PC-3 (cell line): ENCODE measurements around the gene HES1. TPM values are rescaled to one million over a fixed set of nuclear protein-coding genes. Genes with fewer than 3 reads are reported as not detected.
A peak's percentile ranks its signal among the peaks of the same experiment; 100 is the strongest.
"Not testable (repeated sequence)": the region's sequence is repeated elsewhere in the genome, so short reads cannot be mapped to it uniquely, and the experiment has no call there.

Source experiments
- ATAC-seq: fragments of 200-7000 bp; cut with Tn5 transposase; 2 replicates; pipeline ENCODE4 v1.9.1; 2020; ENCODE audit warnings: mild to moderate bottlenecking, moderate library complexity
- BruUV-seq: library from RNA; stranded (reverse); fragments of 400-500 nt; replicated peaks from 2 replicates; lab custom pipeline; 2021; lab: Mats Ljungman, UMichigan
- CTCF ChIA-PET: fragments of 300-600 bp; sonication (Branson Sonifier 250); formaldehyde crosslinking; loops from one replicate; lab custom pipeline; 2022; ENCODE audit warnings: antibody characterized with exemption; lab: Charles Lee
- POLR2A ChIA-PET: fragments of 300-600 bp; sonication (Branson Sonifier 250); formaldehyde crosslinking; loops from one replicate; lab custom pipeline; 2022; ENCODE audit warnings: antibody characterized with exemption; ENCODE audit not compliant: unreplicated experiment; lab: Charles Lee
- DNase-seq: peaks from one replicate; pipeline ENCODE4 v3.0.0-alpha.2; 2015
- H2AFZ ChIP-seq: fragments of 300-600 bp; sonication (generic); 2 replicates; pipeline ENCODE4 v1.6.0; 2016; ENCODE audit warnings: antibody characterized with exemption, low read length
- H3F3A ChIP-seq: fragments of 300-600 bp; sonication (generic); one replicate; pipeline ENCODE4 v1.6.0; 2017; ENCODE audit warnings: antibody characterized with exemption, low read length, control low read depth, mild to moderate bottlenecking; ENCODE audit not compliant: unreplicated experiment
- H3K27ac ChIP-seq: fragments of 300-600 bp; sonication (generic); 2 replicates; pipeline ENCODE4 v1.5.1; 2016; ENCODE audit warnings: mild to moderate bottlenecking, low read length
- H3K27me3 ChIP-seq: fragments of 300-600 bp; sonication (generic); 2 replicates; pipeline ENCODE4 v1.6.1; 2016; ENCODE audit warnings: low read length, mixed read lengths
- H3K36me3 ChIP-seq: fragments of 300-600 bp; sonication (generic); 2 replicates; pipeline ENCODE4 v1.6.1; 2016; ENCODE audit warnings: low read depth, mixed run types, low read length, mixed read lengths
- H3K4me1 ChIP-seq: fragments of 300-600 bp; sonication (generic); 2 replicates; pipeline ENCODE4 v1.5.1; 2016; ENCODE audit warnings: low read length; ENCODE audit not compliant: insufficient read depth
- H3K4me2 ChIP-seq: fragments of 300-600 bp; sonication (generic); 2 replicates; pipeline ENCODE4 v1.6.0; 2016; ENCODE audit warnings: low read length
- H3K4me3 ChIP-seq: fragments of 300-600 bp; sonication (generic); 2 replicates; pipeline ENCODE4 v1.5.1; 2016; ENCODE audit warnings: mild to moderate bottlenecking, low read length, mixed read lengths
- H3K79me2 ChIP-seq: fragments of 300-600 bp; sonication (generic); 2 replicates; pipeline ENCODE4 v1.6.1; 2017; ENCODE audit warnings: low read length, mixed read lengths
- H3K9ac ChIP-seq: fragments of 300-600 bp; sonication (generic); 2 replicates; pipeline ENCODE4 v1.6.0; 2016; ENCODE audit warnings: mild to moderate bottlenecking, low read length
- H3K9me2 ChIP-seq: fragments of 300-600 bp; sonication (generic); replicated peaks from 2 replicates; pipeline ENCODE4 v1.6.1; 2016; ENCODE audit warnings: mixed run types, low read length, mixed read lengths
- H3K9me3 ChIP-seq: fragments of 300-600 bp; sonication (generic); 2 replicates; pipeline ENCODE4 v1.6.1; 2016; ENCODE audit warnings: low read length, mixed read lengths
- H4K20me1 ChIP-seq: fragments of 300-600 bp; sonication (generic); 2 replicates; pipeline ENCODE4 v1.6.1; 2016; ENCODE audit warnings: low read length, mixed read lengths
- EZH2 ChIP-seq: fragments of 300-600 bp; sonication (generic); IDR thresholded peaks from one replicate; pipeline ENCODE4 v1.6.1; 2017; ENCODE audit warnings: antibody characterized with exemption, mild to moderate bottlenecking, low read length; ENCODE audit not compliant: unreplicated experiment
- EZH2phosphoT487 ChIP-seq: fragments of 300-600 bp; sonication (generic); IDR thresholded peaks from 2 replicates; pipeline ENCODE4 v1.6.1; 2018; ENCODE audit warnings: mild to moderate bottlenecking, antibody characterized with exemption, low read length, borderline replicate concordance
- intact Hi-C: fragments of 100-400 bp; cut with micrococcal nuclease; formaldehyde crosslinking; loops from 2 replicates; pipeline ENCODE4 v1.9.0; 2023
- total RNA-seq: library from RNA; depleted of rRNA; stranded (reverse); fragments of >200 nt; gene quantifications from 2 replicates; pipeline ENCODE4 v1.2.3, GENCODE V29; 2014
- TF ChIP-seq, protein P1 (sequence below): fragments of 300-600 bp; sonication (generic); conservative IDR thresholded peaks from 2 replicates; pipeline ENCODE4 v1.5.1; 2017; ENCODE audit warnings: antibody characterized with exemption, low read depth, mild to moderate bottlenecking, low read length

HES1 gene
- total RNA-seq, 1 experiment from 2014 or later: 906 TPM

DNA sequence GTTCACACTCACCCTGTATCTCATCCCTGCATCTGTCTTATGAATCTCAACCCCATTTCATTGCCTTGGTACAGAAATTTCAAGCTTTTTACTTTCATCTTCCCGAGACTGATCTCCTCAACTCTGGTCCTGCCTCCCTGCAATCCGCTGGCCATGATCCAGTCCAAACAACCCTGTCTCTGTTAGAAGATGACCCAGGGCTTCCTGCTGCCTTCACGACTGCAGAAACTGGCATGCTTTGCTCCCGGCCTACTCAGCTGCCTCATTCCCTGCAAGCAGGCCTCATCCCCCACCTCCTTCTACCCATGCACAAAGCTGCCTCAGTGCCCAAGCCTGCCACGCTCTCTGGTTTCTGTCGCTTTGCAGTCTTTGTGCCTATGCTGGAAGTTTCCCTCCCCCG lies 12.4 kb downstream of the HES1 start:
- intact Hi-C loops: no loop called here
- Histone ChIP-seq H3K79me2 (no peaks in the 10 kb centered on the region), H3K9me3 (no peaks in the 10 kb centered on the region), H3K9me2 (no peaks in the 10 kb centered on the region), H3K4me2 (no peak overlapping the region), H3K27ac (no peak overlapping the region), H3K9ac (no peak overlapping the region), H4K20me1 (no peaks in the 10 kb centered on the region), H3F3A (no peaks in the 10 kb centered on the region), H3K36me3 (no peaks in the 10 kb centered on the region), H3K4me3 (no peak overlapping the region), H3K27me3 (no peaks in the 10 kb centered on the region), H2AFZ (no peak overlapping the region), H3K4me1 (peaks cover 16% of the 10 kb centered on the region)
- CTCF ChIA-PET: no interaction called here
- TF ChIP-seq, protein P1, sequence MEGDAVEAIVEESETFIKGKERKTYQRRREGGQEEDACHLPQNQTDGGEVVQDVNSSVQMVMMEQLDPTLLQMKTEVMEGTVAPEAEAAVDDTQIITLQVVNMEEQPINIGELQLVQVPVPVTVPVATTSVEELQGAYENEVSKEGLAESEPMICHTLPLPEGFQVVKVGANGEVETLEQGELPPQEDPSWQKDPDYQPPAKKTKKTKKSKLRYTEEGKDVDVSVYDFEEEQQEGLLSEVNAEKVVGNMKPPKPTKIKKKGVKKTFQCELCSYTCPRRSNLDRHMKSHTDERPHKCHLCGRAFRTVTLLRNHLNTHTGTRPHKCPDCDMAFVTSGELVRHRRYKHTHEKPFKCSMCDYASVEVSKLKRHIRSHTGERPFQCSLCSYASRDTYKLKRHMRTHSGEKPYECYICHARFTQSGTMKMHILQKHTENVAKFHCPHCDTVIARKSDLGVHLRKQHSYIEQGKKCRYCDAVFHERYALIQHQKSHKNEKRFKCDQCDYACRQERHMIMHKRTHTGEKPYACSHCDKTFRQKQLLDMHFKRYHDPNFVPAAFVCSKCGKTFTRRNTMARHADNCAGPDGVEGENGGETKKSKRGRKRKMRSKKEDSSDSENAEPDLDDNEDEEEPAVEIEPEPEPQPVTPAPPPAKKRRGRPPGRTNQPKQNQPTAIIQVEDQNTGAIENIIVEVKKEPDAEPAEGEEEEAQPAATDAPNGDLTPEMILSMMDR: no peak
- TF ChIP-seq EZH2 (no peak), EZH2phosphoT487 (no peak)
- peak; percentile 19; the same call in 1 of the 2 replicates for ATAC-seq
- BruUV-seq: no TSS peak
- DNase-seq: no peak
- POLR2A ChIA-PET: no interaction called here

GRCh38 chr3:194150252-194150934 lies 14.4 kb downstream of the HES1 start:
- H3K4me3 ChIP-seq: no peak overlapping the region
- peak overlapping the region; percentile 1; the same call in 1 of the 2 replicates for H3K27ac ChIP-seq
- ChIA-PET POLR2A (no interaction called here), CTCF (no interaction called here)
- TF ChIP-seq EZH2phosphoT487 (no peak), EZH2 (no peak)
- TF ChIP-seq, protein P1: no peak
- no peaks in the 10 kb centered on the region for H3K79me2 ChIP-seq
- H3K9me2 ChIP-seq: no peaks in the 10 kb centered on the region
- DNase-seq: peak; percentile 74
- ATAC-seq: peak; percentile 89
- intact Hi-C loops: loop anchor here (1.0 kb wide), 1 partner anchor 8 kb away; no protein-coding TSS in a partner anchor
- H2AFZ ChIP-seq: 0 out of 2 replicates have a peak overlapping the region, but pooled peaks have one; percentile 5
- no peaks in the 10 kb centered on the region for H3K36me3 ChIP-seq
- H4K20me1 ChIP-seq: no peaks in the 10 kb centered on the region
- H3F3A ChIP-seq: no peaks in the 10 kb centered on the region
- H3K27me3 ChIP-seq: no peaks in the 10 kb centered on the region
- H3K4me2 ChIP-seq: peak overlapping the region; percentile 52
- H3K4me1 ChIP-seq: peaks cover 15% of the 10 kb centered on the region
- no TSS peak for BruUV-seq
- no peaks in the 10 kb centered on the region for H3K9me3 ChIP-seq
- no peak overlapping the region for H3K9ac ChIP-seq

DNA sequence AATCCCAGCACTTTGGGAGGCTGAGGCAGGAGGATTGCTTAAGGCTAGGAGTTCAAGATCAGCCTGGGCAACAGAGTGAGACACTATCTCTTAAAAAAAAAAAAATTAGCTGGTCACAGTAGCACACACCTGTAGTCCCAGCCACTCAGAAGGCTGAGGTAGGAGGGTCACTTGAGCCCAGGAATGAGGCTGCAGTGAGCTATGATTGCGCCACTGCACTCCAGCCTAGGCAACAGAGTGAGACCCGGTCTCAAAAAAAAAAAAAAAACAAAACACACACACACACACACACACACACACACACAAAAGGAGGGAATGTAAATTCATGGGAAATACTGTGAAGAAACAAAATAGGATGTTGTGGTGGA lies 15.0 kb downstream of the HES1 start:
- H3K36me3 ChIP-seq, BruUV-seq, H3K79me2 ChIP-seq, H3K27me3 ChIP-seq, H3K4me3 ChIP-seq, H3K9me2 ChIP-seq, POLR2A ChIA-PET, H3K9me3 ChIP-seq, CTCF ChIA-PET, H3K9ac ChIP-seq, H4K20me1 ChIP-seq, DNase-seq, ATAC-seq, H3F3A ChIP-seq, H2AFZ ChIP-seq: not testable (repeated sequence)
- Histone ChIP-seq H3K4me1 (peaks cover 15% of the 10 kb centered on the region), H3K27ac (0 out of 2 replicates have a peak overlapping the region, but pooled peaks have one; percentile 1), H3K4me2 (peak overlapping the region; percentile 52)
- intact Hi-C loops: loop anchor here (1.0 kb wide), 1 partner anchor 7 kb away; no protein-coding TSS in a partner anchor
